ENCODE data around the gene PTGDR2. TPM values are rescaled to one million over a fixed set of nuclear protein-coding genes. Genes with fewer than 3 reads are reported as not detected.
"Not testable (repeated sequence)": the region's sequence is repeated elsewhere in the genome, so short reads cannot be mapped to it uniquely, and the experiment has no call there.

PTGDR2 gene
- total RNA-seq, 1 experiment from 2014 or later = not detected

GRCh38 chr11:60842668-60843600, 12.8 kb downstream of the PTGDR2 start:
- DNase-seq (ENCODE audit: low read depth) = no peak

GRCh38 chr11:60841797-60842667, 13.7 kb downstream of the PTGDR2 start, which contains the start of gene CCDC86:
Gene CCDC86 (plus strand): TSS chr11:60842113. CDS start chr11:60842125, 12 bp downstream.
- DNase-seq (ENCODE audit: low read depth) = peak; percentile 94

GRCh38 chr11:60840470-60841430, 15.0 kb downstream of the PTGDR2 start:
- DNase-seq (ENCODE audit: low read depth) = peak; percentile 78

GRCh38 chr11:60838132-60838531, 17.6 kb downstream of the PTGDR2 start:
- DNase-seq (ENCODE audit: low read depth) = no peak

GRCh38 chr11:60836866-60837515, 18.8 kb downstream of the PTGDR2 start:
- DNase-seq (ENCODE audit: low read depth) = no peak

DNA sequence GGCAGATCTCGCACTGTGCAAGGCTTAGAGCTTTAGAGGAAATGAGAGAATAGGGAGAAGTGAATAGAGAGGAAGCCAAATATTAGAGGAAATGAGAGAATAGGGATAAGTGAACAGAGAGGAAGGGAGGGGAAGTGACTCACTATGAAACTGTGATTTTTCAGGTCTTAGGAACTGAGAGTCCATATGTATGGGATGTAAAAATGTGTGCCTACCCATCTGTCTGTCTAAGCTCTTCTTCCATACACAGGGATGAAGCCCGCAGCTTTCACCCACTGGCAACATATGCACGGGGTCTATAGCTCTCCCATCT, 20.3 kb downstream of the PTGDR2 start:
- DNase-seq (ENCODE audit: low read depth) = peak; percentile 70

DNA sequence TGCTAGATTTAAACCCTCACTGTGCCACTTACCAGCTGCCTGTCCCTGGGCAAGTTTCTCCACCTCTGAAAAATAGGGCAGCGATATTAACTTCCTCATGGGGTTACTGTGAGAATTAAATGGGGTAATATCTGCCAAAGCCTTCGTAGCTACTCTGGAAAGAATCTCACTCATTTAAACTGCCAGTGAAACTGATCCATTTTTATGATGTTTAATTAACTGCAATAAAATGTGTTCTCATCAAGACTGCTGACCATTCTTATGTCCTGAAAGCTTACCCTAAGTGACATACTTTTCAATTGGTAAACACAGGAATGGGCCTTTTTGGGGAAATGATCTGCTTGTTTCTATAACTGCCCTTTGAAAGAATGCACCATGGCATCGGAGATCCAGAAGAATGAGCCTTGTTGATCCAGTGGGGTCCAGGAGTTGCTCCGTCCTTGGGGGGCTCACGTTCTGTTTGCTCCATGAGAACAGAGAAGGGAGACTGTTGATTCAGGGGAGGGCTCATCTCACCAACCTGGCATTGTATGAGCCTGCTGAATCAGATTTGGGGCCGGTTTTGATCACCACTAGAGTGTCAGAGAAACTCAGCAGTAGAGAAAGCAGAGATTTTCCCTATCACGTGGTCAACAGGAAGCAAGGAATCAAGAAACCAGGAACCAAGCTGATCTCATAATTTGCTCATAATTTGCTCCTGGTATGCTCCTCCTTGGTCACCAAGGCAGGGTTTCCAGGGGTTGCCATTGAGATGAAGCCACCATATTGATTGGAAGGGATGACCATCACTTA, 20.8 kb downstream of the PTGDR2 start:
- no peak for DNase-seq (ENCODE audit: low read depth)

- DNase-seq (ENCODE audit: low read depth) = peak; percentile 39
Measured at GRCh38 chr11:60831501-60832079, 24.2 kb downstream of the PTGDR2 start.

DNA sequence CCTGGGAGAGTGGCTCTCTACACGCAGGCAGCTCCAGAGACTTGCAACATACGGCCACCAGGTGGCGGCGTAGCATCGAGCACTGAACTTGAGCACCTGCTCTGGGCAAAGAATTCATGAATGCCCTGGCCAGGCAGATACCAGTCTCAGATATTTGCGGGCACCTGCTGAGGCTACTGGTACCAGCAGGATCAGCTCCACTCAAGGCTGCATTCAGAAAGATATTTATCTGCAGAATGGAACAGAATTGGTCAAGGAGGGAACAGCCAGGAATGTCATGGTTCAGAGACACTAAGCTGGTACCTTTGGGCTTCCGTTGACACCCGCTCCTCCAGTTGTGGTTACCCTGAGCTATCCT, 24.6 kb downstream of the PTGDR2 start:
- DNase-seq (ENCODE audit: low read depth) = peak; percentile 65

- DNase-seq (ENCODE audit: low read depth) = no peak
Measured at GRCh38 chr11:60830478-60831142, 25.1 kb downstream of the PTGDR2 start.

DNA sequence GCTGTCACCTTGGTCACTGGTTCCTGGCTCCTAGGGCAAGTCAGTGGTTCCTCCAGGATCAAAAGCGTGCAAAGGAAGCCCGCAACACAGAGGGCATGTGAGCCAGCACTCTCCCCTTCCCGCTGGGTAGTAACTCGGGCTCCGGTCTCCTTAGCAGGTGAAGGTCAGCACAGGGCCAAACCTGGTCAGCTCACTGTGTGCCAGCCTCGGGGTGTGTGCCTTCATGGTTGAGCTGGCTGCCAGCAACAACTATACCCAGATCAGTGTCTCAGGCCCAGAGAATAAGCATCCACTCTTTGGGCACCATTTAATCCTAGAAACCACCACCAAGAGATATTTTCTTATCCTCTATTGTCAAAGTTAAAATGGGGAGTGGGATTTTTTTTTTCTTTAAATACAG, 30.0 kb downstream of the PTGDR2 start:
- no peak for DNase-seq (ENCODE audit: low read depth)

DNA sequence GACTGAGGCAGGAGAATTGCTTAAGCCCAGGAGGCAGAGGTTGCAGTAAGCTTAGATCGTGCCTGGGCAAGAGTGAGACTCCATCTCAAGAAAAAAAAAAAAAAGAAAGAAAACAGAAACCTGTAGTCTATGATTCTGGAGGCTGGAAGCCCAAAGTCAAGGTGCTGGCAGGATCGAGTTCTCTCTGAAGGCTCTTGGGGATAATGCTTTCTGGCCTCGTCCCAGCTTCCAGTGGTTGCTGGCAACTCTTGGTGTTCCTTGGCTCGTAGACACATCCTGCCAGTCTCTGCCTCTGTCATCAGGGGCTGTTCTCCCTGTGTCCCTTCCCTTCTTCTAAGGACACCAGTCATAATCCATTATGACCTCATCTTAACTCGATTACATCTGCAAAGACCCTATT, 30.6 kb downstream of the PTGDR2 start:
- no peak for DNase-seq (ENCODE audit: low read depth)

DNA sequence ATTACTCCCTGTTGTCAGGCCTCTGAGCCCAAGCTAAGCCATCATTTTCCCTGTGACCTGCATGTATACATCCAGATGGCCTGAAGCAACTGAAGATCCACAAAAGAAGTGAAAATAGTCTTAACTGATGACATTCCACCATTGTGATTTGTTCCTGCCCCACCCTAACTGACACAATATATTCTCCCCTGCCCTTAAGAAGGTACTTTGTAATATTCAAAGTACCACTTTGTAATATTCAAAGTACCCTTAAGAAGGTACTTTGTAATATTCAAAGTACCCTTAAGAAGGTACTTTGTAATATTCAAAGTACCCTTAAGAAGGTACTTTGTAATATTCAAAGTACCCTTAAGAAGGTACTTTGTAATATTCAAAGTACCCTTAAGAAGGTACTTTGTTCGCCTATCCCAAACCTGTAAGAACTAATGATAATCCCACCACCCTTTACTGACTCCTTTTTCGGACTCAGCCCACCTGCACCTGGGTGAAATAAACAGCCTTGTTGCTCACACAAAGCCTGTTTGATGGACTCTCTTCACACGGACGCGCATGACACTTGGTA, 31.9 kb downstream of the PTGDR2 start:
- DNase-seq (ENCODE audit: low read depth) = not testable (repeated sequence)

- DNase-seq (ENCODE audit: low read depth) = no peak
Measured at GRCh38 chr11:60821827-60822599, 33.7 kb downstream of the PTGDR2 start.

DNA sequence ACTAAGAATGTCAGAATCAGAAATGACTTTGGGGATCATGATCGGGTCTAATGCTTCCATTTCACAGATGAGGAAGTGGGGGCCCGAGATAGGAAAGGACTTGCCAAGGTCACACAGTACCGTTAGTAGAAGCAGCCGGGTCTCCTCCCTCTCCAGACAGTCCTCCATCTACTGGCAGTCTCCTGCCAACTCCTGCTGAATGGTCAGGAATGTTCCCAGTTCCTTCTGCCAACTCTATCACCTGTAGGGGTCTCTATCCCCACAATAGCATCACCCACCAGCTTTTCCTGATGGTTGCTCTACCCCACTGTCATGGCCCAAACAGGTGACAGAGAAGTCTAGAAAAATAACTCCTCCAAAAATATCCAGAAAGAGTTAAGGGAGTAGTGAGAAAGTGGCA, 37.7 kb downstream of the PTGDR2 start:
- no peak for DNase-seq (ENCODE audit: low read depth)

DNA sequence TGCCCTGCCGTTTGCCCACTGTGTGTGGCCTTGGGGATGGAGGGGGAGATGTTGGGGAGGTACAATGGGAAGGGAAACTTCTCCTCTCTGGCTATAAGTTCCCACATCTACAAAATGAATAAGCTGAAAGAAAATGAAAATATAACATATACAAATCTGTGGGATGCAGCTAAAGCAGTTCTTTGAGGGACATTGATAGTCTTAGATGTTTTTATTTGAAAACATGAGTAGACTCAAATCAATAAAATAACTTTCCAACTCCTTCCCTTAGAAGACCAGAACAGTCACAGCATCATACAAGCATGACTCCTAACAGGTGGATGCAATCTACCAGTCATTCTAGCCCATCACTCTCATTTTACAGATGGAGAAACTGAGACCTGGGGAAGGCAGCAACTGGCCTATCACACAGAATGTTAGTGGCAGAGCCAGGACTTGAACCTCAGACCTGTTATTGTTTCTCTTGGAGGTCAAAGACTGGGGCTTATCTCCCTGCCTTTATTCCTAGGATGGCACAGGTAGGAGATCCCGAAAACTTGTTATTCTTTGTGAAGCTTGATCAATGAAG, 39.1 kb downstream of the PTGDR2 start:
- DNase-seq (ENCODE audit: low read depth) = no peak

GRCh38 chr11:60814112-60814511, 41.6 kb downstream of the PTGDR2 start:
- no peak for DNase-seq (ENCODE audit: low read depth)
